Mesenteric fat pad (tissue), 1 donor: Measurements from ENCODE around the gene C2CD2. TPM values are rescaled to one million over a fixed set of nuclear protein-coding genes. Genes with fewer than 3 reads are reported as not detected.
A peak's percentile ranks its signal among the peaks of the same experiment; 100 is the strongest.

Experiments
- DNase-seq: peaks from one replicate; pipeline ENCODE4 v3.0.0-alpha.2; 2020; ENCODE audit warnings: low spot score
- total RNA-seq: library from RNA; stranded (reverse); fragmentation: NEBNext Ultra II Directional; extraction: Animal tissue kit (Norgen Biotek cat#: 25700); gene quantifications from one replicate; pipeline ENCODE4 v1.2.1, GENCODE V29; 2021
- donor health status: DM: yes; HTN: yes; CAD: no.

The C2CD2 gene
- total RNA-seq, 1 donor from 2014 or later: 125 TPM

DNA sequence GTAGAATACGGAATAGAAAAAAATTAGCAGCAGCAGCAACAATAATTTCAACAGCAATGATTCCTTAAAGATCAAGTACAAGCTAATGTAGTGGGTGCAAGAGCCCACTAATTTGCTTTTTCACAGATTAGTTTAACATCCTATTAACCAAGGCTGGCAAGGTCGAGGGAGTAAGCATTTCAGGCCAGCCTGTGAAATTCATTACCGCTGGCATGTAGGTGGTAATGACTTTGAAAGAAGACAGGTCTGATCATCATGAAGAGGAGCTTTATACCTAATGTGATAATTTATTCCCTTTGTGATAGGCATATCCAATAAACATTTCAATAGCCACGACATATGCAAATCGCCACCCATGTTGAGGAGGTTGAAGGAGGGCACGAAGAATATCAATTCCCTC, 63.5 kb downstream of the C2CD2 start:
- no peak for DNase-seq

DNA sequence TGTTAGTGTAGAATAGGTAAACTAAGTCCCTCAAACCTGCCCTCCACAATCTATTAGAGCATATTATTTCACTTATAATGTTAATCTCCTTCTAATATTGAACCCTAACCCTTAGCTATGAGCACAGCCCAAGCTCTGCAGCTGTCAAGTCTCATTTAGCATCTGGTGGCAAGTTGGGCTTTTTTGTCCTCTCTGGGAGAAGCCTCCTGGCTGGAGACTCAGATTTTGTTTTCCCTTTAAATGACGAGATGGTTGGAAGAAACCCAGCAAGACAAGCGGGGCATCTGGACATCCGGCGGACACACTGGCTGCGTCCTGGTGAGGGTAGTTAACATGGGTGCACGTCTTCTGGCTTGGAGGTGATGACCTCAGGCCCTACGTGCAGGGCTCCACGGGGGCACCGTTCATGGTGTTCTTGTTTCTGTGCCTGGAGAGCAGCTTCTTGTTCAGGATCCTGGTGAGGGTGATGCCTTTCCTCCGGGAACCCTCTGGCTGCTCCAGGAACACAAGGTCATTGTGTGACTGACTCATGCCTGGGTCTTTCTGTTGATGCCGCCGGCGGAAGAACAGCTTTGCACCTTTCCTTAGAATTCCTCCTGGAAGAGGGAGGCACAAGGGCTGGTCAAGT, 65.0 kb downstream of the C2CD2 start:
- no peak for DNase-seq

DNA sequence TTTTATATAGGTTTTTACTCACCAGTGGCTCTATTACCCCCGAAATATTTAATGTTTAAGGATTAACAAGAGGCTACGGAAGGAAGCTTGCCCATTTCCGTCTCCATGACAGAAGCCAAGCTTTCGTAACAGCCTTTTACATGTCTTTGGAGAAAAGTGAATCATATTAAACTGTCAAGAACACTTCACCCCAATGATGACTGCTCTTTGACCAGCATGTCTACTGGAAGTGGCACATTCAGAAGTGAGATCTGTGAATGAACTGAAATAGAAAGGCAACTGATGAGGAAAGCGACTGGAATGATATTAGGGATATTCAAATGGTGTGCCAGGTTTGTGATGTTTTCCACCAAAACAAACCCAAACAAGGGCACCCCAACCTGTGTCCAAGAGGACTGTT, 66.2 kb downstream of the C2CD2 start:
- DNase-seq: no peak

DNA sequence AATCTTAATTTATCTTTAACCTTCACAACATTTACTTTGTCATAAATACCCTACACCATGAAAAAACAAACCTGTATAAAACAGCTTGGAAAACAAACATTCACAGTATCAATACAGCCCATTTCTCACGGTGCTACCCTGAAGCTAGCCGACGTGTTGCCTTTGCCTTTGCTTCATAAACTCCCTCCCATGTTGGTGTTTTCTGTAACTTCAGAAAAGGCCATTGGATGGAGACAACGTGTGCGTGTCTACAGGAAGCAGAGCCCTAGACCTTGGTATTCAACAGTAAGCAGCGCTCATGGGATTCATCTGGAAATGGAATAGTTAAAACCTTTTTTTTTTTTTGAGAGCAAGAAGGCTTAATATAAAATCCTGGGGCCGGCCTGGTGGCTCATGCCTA, 67.5 kb downstream of the C2CD2 start:
- no peak for DNase-seq

DNA sequence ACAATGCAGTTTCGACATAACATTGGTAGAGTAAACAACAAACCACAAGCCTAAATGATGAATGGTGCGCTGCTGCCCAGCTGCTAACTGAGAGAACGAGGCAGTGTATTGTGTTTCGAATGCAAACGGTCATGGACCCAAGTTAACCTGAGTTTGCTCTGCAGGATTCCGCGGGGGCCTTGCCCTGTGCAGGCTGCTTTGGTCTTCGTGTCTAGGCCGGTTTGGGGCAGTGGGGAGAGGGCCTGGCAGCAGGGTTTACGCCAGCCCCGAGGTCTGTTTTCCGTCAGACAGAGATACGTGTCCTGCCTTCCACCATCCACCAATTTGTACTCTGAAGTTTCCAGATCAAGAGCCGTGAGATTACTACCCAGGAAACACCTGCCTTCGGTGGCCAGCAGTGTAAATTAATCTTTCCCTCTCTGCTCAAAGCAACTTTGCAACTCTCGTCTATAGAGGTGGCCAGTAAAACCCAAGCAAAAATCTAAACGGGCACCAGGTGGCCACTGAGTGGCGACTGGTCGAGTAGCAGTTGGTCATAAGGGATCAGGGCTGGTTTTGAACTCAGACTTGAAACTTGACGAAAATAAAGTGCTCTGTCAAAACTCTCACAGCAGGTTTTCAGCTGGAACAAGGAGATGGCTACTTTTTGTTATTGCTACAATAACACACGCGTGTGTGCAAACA, 68.3 kb downstream of the C2CD2 start:
- DNase-seq: no peak

DNA sequence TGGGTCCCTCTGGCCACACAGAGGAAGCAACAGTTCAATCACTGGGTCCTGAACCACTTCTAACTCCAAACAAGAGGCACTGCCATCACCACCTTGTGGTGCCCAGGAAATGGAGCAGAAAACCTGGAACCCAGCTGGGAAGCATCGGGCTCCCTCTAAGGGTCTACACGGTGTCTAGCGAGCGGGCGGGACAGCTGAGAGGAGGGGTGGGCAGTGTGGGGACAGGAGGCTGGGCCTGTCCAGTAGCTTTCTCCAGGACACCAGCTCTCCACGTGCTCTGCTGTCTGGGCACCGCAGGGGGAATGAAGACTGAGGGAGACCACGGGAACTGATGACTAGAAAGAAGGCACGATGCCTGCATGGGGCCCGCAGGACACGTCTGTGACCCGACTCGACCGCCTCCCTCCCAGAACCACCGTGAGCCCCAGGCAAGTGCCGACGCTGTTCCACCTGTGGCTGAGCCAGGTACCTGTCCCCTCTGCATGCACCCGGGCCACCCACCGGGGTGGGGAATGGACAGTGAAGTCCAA, 69.3 kb downstream of the C2CD2 start:
- no peak for DNase-seq

DNA sequence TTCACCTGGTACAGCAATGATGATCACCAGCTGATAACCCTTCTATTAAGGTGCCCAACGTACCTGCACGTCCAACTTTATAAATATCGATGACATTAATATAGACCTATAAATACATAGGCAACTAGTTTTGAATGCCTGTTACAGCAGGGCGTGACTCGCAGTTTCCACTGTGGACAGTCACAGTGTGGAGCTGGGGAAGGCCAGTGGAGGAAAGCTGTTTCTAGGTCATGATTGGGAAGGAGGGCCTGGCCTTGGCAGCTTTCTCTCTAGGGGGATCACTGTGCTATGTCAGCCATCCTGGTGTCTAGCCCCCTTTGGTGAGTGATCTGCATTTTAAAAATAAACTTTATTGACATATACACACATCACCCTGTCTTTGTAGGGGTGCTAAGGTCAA, 70.2 kb downstream of the C2CD2 start:
- no peak for DNase-seq

DNA sequence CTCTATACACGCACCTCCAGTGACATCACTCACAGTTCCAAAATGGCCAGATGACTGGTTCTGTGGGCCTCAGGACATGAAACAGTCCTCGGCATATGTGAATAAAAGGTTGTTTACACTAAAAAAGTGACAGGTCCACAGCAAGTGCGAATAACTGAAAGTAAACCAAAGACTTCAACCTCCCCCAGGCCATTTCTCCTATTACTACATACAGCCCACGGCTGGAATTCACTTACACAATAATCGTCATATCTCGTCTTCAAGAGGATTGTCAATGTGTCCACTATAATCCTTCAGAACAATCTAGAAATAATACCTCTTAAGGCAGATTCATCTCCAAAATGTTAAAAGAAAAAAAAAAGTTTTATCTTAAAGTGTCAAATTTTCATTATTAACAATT, 72.8 kb downstream of the C2CD2 start:
- no peak for DNase-seq

DNA sequence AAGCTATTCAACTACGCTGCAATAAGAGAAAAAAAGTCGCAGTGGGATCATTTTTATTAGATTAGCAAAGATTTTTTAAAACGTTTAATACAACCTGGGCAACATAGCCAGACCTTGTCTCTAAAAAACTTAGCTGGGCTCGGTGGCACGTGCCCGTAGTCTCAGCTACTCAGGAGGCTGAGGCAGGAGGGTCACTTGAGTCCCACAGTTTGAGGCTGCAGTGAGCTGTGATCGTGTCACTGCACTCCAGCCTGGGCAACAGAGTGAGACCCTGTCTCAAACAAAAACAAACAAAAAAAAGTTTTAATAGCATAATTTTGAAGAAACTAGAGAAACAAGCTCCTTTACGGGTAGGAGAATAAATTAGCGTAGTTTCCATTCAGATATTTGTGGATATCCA, 73.7 kb downstream of the C2CD2 start:
- DNase-seq: no peak

DNA sequence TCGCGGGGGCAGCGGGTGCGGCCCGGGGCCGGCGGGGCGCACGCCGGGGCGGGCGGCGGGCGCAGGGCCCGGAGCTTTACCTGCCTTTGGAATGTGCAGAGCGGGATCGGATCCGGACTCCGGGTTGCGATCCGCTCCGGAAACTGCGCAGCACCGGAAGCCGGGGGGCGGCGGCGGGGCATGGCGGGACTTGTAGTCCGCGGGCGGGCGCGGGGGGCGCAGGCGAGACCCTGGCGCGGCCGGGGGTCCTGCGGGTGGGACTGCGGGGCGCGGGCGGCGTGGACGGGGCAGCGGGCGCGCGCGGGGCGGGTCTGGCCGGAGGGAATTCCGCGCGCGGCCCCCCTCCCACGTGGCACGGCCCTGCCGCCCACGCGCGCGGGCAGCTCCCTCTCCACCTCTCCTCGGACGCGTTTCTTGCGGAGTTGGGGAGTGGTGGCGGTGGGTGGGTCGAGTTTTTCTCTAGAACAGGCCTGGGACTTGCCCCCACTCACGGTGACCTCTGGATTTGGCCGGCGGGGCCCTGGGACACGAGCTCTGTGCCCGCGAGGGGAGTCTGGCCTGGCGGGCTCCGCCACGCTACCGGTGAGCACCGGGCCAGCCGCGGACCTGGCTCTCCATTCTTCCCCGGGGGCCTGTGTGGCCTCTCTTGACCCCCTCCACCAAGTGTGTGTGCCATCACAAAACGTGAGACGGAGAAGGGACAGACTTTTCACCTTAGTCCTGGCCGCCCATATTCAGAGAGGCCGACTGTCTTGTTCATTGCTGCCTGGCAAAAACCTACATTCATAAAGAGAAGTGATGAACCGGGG, 74.4 kb downstream of the C2CD2 start, which contains the start of gene PRDM15:
Gene PRDM15 (minus strand): TSS at position 155 of the 809 bp plus-strand sequence. CDS start 18,981 bp downstream, outside the sequence.
- DNase-seq: peak; percentile 93

DNA sequence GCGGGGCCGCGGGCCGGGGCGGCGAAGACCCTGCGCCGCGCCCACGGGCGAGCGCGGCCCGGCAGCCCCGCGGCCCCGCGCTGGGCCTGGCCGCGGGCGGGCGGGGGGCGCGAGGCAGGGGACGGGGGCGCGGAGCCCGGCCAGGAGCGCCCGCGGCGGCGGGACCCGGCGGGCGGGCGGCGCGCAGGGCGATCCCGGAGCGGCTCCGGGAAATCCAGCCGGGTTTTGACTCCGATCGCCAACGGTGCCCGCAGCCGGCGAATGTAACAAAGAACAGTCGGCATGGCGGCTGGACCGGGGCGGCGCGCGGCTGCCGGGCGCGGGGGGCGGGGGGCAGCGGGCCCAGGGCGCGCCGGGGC, 75.0 kb downstream of the C2CD2 start:
- DNase-seq: no peak

DNA sequence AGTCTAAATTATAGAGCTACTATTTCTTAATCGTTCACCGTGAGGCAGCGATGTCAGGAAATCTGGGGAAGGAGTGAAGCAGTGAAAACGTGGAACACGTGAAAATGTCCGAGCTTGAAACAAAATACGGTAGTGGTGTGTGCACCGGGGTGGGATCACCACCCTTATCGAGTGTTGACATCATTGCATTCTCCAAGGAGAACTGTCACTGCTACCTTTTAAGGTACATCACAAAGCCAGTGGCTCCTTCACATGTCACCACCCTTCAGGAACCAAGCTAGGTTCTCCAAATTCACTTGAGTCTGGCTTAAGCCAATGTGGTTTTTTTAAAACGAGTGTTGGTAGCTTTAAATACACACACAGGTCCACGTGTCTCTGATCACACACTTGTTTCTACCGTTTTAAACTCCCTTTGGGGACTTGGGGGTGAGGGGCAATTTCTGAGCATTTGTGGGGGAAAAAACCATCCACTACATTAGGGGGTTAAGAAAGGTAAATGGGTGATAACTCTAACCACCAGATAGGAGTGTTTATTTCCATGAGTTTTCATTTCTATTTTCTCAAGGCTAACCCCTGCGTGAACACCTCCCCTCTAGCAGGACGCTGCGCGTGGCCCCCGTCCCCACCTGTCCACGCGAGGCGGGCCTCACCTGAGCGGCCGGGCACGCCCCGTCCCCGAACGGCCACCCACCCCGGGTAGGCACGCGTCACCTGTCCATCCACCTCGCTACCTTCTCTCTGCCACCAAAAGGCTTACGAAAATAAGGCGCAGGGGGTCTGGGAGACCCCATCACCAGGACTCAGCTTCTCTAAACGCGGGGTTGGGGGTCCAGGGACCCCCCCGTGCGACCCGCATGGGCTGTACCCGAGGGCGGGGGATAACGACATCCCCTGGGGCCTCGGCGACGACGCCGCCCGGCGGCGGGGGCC, 75.7 kb downstream of the C2CD2 start:
- DNase-seq: no peak

DNA sequence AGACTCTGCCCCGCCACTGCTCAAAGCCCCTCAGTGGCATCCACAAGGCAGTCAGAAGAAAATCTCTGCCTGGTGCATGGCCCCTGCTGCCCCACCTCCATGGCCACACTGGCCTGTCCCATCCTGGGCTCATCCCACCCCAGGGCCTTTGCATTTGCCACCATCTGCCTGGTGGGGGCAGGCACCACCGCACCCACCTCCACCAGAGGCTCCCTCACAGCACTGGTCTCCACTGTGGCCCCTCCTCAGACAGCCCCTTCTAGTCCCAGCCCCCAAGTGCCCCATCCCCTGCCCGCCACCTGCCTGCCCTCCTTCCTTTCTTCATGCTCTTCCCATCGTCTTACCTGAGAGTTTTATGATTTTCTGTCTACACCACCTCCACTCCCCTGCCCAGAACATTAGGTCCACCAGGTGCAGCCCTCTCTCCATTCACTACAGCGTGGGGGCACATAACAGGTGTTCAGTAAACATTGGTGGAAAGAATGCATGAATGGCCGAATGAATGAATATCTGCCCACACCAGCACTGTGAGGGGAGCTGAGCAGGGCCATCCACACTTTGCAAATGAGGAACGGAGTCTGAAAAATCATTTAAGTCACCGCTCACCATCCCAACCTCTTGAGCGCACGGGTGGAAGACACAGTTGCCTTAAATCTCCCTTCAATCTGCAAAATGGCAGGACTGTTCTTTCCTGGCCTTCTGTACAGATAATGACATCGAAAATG, 76.7 kb downstream of the C2CD2 start:
- DNase-seq: no peak

DNA sequence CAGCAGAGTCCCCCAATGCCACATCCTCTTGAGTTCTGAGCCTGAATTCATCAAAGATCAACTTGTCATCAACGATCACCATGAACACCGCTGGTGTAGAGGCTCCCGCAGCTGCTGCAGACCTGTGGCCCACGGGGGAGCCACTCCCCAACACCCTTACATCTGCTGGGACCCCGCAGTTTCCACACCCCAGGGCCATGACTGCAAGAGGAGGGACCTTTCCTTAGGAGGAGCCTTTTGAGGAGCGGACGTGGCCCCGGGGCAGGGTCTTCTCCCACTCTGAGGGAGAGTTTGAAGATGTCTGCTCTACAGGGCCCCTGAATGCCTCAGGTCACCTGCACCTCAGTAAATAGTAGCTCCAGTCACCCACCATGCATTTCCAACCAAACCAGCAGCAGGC, 77.4 kb downstream of the C2CD2 start:
- no peak for DNase-seq

DNA sequence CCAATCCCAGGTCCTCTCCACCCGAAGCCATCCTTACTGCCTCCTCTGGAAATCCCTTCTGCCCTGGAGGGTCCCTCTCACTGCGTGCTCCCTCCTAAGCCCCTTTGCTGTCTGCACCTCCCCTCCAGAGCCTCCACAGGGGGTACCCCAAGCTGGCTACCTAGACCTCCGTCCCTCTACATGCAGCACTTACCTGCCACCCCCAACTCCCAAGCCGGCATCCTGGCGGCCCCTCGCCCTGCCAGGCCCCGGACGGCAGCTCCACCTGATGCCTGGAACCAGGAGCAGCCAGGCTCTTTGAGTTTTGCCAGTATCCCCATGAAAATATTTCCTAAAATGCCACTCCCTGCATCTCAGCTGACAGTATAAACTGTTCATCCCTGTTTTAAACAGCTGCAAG, 78.7 kb downstream of the C2CD2 start:
- DNase-seq: no peak

DNA sequence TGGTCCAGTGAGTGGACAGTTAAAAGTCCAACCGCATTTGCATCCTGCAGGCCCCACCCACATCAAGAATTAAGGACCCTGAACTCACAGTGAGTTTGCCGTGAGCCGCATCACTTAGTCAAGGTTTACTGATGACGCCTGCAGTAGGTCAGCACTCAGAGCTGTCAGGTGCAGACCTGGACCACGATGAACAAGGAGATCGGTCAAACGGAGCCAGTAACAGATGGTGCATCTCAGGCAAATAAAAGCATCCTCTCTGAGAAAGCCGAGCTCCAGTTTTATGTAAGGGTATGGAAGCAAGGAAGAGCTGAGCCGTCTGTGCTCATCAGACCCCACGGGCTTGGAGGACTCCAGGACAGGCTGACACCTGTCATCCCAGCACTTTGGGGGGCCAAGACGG, 79.2 kb downstream of the C2CD2 start:
- no peak for DNase-seq

DNA sequence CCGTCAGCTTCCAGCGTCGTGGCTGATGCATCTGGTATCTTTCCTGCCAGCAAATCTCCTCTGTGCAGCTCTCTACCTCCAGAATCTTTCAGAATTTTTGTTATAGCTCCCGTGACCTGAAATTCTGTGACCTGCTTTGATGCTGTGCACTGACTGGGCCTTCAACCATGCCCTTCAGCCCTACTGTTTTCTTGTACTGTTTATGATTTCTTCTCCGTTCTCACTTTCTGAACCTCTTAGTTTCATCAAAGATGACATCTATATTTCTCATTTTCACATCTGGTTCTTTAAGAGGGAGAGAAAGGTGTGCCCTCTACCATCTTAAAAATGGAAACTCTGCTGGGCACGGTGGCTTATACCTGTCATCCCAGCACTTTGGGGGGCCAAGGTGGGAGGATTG, 80.4 kb downstream of the C2CD2 start:
- DNase-seq: no peak

DNA sequence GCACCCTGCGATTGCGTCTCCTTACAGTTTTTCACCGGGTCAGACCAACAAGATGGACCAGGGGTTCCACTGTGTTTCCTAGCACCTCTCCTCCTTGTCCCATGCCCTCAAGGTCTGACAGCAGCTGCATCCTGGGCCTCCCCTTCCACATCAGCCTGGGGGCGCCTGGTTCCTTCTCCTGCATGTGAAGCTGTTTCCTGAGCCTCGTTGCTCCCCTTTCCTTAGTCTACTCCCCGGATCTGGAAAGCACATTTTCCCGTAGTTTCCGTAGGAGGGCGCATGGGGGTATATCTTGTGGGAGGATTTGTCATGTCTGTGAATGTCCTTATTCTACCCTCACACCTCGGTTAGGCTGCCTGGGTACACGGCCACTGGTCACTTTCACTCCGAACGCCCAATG, 80.8 kb downstream of the C2CD2 start:
- no peak for DNase-seq

DNA sequence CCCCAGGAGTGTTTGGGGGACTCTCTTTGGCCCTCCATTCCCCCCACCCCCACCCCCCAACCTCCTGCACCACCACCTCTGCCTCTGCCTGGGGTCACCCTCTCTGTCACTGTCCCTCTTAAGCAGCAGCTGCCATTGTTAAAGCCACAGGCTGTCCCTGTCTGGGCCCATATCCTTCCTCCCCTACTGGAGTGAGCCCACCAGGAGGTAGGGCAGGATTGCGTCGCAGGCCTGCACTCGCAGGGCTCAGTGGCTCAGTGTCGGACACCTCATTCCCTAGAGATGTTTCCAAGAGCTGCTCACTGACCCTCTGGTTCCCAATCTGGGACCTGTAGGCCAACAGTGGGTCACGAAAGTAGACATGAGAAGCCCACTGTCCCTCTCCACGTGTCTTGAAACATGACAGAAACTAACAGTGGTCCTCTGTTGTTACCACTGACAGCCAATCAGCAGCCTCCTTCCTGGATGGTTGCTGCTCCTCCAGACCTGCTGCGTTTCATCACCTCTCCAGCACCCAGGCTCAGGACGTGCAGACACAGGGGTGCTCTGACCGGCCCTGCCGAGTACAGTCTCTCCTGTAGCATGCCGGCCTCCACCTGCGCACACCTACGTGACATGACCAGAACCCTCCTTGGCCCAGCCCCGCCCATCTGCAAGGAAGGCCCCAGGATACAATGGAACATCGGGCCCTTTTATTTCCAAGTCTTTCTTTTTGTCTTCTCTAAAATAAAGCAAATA, 82.4 kb downstream of the C2CD2 start:
- DNase-seq: no peak

DNA sequence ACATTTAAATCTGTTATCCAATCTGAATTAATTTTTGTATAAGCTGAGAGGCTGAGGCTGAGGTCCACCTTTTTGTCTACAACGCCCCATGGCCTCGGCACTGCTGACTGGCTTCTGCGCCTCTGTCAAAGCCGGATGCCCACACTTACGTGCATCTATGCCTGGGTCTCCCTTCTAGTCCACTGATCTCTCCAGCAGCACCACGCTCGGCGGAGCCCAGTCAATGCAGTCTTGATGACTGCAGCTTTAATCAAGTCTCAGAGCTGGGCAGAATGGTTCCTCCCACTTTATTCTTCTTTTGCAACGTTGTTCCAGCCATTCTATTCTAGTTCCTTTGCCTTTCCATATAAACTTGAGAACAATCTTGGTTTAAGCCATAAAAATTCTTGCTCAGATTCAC, 84.0 kb downstream of the C2CD2 start:
- no peak for DNase-seq
